Calu3 (cell line): ENCODE results near the gene CCDC120. TPM values are rescaled to one million over a fixed set of nuclear protein-coding genes. Genes with fewer than 3 reads are reported as not detected.

Experiments used
- BruUV-seq: library from RNA; stranded (reverse); fragments of 400-500 nt; replicated peaks from 2 replicates; lab custom pipeline; 2021; lab: Mats Ljungman, UMichigan
- CTCF ChIA-PET: fragments of 300-600 bp; sonication (Branson Sonifier 250); formaldehyde crosslinking; loops from one replicate; lab custom pipeline; 2022; ENCODE audit warnings: antibody characterized with exemption; lab: Charles Lee
- DNase-seq: peaks from one replicate; pipeline ENCODE4 v3.0.0; 2022
- H3K27ac Mint-ChIP-seq: one replicate; pipeline ENCODE4 v1.8.0; 2022; ENCODE audit warnings: mixed read lengths; ENCODE audit not compliant: unreplicated experiment
- H3K27me3 Mint-ChIP-seq: one replicate; pipeline ENCODE4 v1.8.0; 2022; ENCODE audit warnings: mixed read lengths; ENCODE audit not compliant: unreplicated experiment
- H3K36me3 Mint-ChIP-seq: one replicate; pipeline ENCODE4 v1.8.0; 2022; ENCODE audit warnings: mild to moderate bottlenecking, moderate library complexity, mixed read lengths; ENCODE audit not compliant: insufficient read depth, unreplicated experiment
- H3K4me1 Mint-ChIP-seq: one replicate; pipeline ENCODE4 v1.8.0; 2022; ENCODE audit warnings: mild to moderate bottlenecking, low read depth, mixed read lengths; ENCODE audit not compliant: unreplicated experiment
- H3K4me3 Mint-ChIP-seq: one replicate; pipeline ENCODE4 v1.8.0; 2022; ENCODE audit warnings: mild to moderate bottlenecking, low read depth, moderate library complexity, mixed read lengths; ENCODE audit not compliant: unreplicated experiment
- H3K9me3 Mint-ChIP-seq: one replicate; pipeline ENCODE4 v1.8.0; 2022; ENCODE audit warnings: low read depth, mixed read lengths; ENCODE audit not compliant: unreplicated experiment
- CTCF ChIP-seq: fragments of 200-600 bp; IDR thresholded peaks from one replicate; pipeline ENCODE4 v1.8.0; 2022; ENCODE audit warnings: antibody characterized with exemption; ENCODE audit not compliant: unreplicated experiment
- intact Hi-C: fragments of 100-400 bp; cut with micrococcal nuclease; formaldehyde crosslinking; loops from one replicate; pipeline ENCODE4 v1.10.0; 2022; ENCODE audit not compliant: unreplicated experiment
- total RNA-seq: library from RNA; stranded (reverse); gene quantifications from 2 replicates; pipeline ENCODE4 v1.2.3, GENCODE V29; 2022

The CCDC120 gene
- total RNA-seq, 1 experiment from 2014 or later: 30.8 TPM

DNA sequence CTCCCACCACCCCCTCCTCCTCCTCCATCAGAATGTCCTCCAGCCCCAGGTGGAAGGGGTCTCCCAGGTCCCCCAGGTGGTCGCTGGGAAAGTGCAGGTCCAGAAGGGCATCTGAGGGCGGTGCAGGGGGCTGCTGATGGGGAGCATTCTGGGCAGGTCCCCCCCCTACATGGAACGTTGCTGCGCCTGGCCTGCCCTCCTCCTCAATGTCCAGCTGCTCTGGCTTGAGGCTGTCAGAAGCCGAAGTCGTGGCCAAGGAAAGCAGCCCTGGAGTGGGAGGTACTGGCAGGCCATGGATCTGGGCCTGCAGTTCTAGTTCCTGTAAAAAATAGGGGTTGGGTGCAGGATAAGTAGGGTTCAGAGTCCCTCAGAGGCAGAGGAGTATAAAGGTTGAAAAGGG is 28.5 kb upstream of the CCDC120 start:
- no TSS peak for BruUV-seq
- Mint-ChIP-seq H3K27me3 (no peaks in the 10 kb centered on the region), H3K27ac (no peak overlapping the region), H3K36me3 (peaks cover 55% of the 10 kb centered on the region), H3K4me1 (peaks cover 7% of the 10 kb centered on the region), H3K4me3 (no peak overlapping the region), H3K9me3 (no peaks in the 10 kb centered on the region)
- DNase-seq: no peak
- intact Hi-C loops: no loop called here
- CTCF ChIA-PET: no interaction called here
- TF ChIP-seq CTCF: no peak

DNA sequence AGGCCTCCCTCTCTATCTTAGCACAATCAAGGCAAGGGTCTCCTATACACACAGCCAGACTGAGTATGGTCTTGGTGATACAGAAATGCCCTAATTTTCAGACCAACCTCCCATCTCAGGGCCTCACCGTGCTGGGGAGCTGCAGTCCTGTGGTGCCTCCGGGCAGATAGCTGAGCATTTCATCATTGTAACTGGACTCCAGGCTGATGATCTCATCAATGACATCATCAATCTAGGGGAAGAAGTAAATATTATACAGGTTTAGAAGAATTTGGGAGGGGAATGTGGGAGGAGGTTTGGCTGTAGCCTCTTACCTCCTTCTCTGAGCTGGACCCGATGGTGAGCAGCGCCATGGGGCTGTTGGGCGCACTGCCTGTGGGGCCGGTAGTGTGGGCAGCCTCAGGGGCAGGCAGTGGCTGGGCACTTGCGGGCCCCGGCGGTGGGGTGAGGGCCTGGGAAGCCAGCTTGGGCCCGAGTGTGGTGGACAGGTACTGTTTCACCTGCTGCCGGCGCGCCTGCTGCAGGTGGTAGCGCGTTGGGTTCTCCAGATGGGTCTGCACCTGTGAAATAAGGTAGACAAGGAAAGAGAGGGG is 20.8 kb upstream of the CCDC120 start:
- Mint-ChIP-seq H3K4me3 (no peak overlapping the region), H3K36me3 (peaks cover 67% of the 10 kb centered on the region), H3K9me3 (no peaks in the 10 kb centered on the region), H3K27ac (no peak overlapping the region), H3K27me3 (no peaks in the 10 kb centered on the region), H3K4me1 (peaks cover 29% of the 10 kb centered on the region)
- TF ChIP-seq CTCF: no peak
- no peak for DNase-seq
- BruUV-seq: no TSS peak
- CTCF ChIA-PET: no interaction called here
- intact Hi-C loops: no loop called here

DNA sequence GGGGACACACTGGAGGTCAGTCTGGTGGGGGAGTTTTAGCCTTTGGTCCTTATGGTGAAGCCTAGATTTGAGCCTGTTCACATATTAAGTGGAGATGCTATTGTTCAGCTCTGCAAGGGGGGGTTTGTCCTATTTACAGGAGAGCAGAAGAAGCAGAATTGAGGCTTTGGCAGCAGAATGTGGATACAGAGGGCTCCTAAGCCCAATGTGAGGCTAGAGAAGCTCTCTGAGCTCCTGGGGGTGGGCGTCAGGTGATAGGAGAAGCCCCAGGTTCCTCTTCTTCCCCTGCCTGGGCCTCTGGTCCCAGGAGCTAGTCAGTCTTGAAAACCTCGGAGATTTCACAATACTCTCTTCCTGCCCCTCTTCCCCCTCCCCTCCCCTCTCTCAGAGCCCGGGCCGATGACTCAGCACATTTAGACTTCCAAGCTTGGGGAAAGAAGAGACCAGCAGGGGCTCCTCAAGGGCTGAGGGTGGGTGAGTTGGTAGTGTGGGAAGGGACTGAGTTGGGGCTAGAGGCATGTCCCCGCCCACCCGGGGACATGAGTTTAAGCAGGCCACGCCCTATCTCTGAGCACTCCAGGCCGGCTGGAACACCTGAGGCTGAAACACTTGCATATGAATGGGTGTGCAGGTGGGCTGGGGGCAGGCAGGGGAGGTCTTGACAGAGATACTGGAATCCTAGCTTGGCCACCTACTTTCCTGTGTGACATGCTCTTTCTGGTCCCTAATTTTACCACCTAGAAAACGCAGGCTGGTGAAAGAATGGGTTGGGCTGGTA is 19.0 kb upstream of the CCDC120 start:
- CTCF ChIA-PET: interaction anchor here (1.0 kb wide), 1 partner anchor 37 kb away, joined by 5 read pairs; the partner anchor contains the start of gene GRIPAP1
- H3K27me3 Mint-ChIP-seq: no peaks in the 10 kb centered on the region
- H3K4me1 Mint-ChIP-seq: peaks cover 36% of the 10 kb centered on the region
- intact Hi-C loops: loop anchor here (2.0 to 10.0 kb wide), 4 partner anchors 37 to 235 kb away; partner anchors contain the start of genes GRIPAP1, HDAC6, KCND1 and PIM2
- peak; percentile 72 for DNase-seq
- peak overlapping the region; percentile 72 for H3K27ac Mint-ChIP-seq
- peaks cover 65% of the 10 kb centered on the region for H3K36me3 Mint-ChIP-seq
- no TSS peak for BruUV-seq
- TF ChIP-seq CTCF: no peak
- H3K4me3 Mint-ChIP-seq: peak overlapping the region; percentile 52
- no peaks in the 10 kb centered on the region for H3K9me3 Mint-ChIP-seq

GRCh38 chrX:49040376-49040955 is 18.3 kb upstream of the CCDC120 start:
- Mint-ChIP-seq H3K27ac (peak overlapping the region; percentile 72), H3K4me1 (peaks cover 36% of the 10 kb centered on the region), H3K4me3 (peak overlapping the region; percentile 52), H3K27me3 (no peaks in the 10 kb centered on the region), H3K36me3 (peaks cover 65% of the 10 kb centered on the region), H3K9me3 (no peaks in the 10 kb centered on the region)
- TF ChIP-seq CTCF: no peak
- DNase-seq: no peak
- intact Hi-C loops: loop anchor here (2.0 to 10.0 kb wide), 4 partner anchors 38 to 236 kb away; partner anchors contain the start of genes GRIPAP1, HDAC6, KCND1 and PIM2
- CTCF ChIA-PET: interaction anchor here (0.7 to 1.0 kb wide), 2 partner anchors 38 to 837 kb away, joined by 3 to 5 read pairs; partner anchors contain the start of gene GRIPAP1
- BruUV-seq: no TSS peak
